ENCODE data around the gene PTPN6.

- no peak for TF ChIP-seq POLR2A (IDR thresholded peaks at IDR 0.05; ENCODE audit: control extremely low read depth in 1 of 2, low read depth in 2 of 2, low read length in 2 of 2)
- TF ChIP-seq, protein P1, sequence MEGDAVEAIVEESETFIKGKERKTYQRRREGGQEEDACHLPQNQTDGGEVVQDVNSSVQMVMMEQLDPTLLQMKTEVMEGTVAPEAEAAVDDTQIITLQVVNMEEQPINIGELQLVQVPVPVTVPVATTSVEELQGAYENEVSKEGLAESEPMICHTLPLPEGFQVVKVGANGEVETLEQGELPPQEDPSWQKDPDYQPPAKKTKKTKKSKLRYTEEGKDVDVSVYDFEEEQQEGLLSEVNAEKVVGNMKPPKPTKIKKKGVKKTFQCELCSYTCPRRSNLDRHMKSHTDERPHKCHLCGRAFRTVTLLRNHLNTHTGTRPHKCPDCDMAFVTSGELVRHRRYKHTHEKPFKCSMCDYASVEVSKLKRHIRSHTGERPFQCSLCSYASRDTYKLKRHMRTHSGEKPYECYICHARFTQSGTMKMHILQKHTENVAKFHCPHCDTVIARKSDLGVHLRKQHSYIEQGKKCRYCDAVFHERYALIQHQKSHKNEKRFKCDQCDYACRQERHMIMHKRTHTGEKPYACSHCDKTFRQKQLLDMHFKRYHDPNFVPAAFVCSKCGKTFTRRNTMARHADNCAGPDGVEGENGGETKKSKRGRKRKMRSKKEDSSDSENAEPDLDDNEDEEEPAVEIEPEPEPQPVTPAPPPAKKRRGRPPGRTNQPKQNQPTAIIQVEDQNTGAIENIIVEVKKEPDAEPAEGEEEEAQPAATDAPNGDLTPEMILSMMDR (IDR thresholded peaks at IDR 0.05; ENCODE audit: control extremely low read depth in 1 of 3, insufficient read depth in 1 of 3, low read depth in 1 of 3, low read length in 3 of 3): no peak
- TF ChIP-seq CEBPB (IDR thresholded peaks at IDR 0.05; ENCODE audit: low read depth, low read length): no peak
- TF ChIP-seq EGR1 (IDR thresholded peaks at IDR 0.05; ENCODE audit: borderline replicate concordance, low read depth, low read length): no peak
- TF ChIP-seq ZNF274 (IDR thresholded peaks at IDR 0.05; ENCODE audit: borderline replicate concordance, extremely low read depth, low read length): no peak
- no peak for TF ChIP-seq JUND (IDR thresholded peaks at IDR 0.05; ENCODE audit: low read length)
- no peak for TF ChIP-seq BRCA1 (IDR thresholded peaks at IDR 0.05; ENCODE audit: low read depth, low read length)
- no peak for TF ChIP-seq HDAC6 (IDR thresholded peaks at IDR 0.05; ENCODE audit: low read depth, low read length)
- TF ChIP-seq POLR2AphosphoS5 (IDR thresholded peaks at IDR 0.05; ENCODE audit: low read depth, low read length): no peak
- no peak for TF ChIP-seq RNF2 (IDR thresholded peaks at IDR 0.05; ENCODE audit: borderline replicate concordance, low read depth, low read length, missing control alignments, poor library complexity, severe bottlenecking)
- TF ChIP-seq JUN (IDR thresholded peaks at IDR 0.05; ENCODE audit: low read depth, low read length): no peak
- no peak for TF ChIP-seq CTBP2 (IDR thresholded peaks at IDR 0.05; ENCODE audit: borderline replicate concordance, insufficient read depth, insufficient read length, low read length)
Measured at GRCh38 chr12:6996040-6996441, 44.9 kb downstream of the PTPN6 start.
